C1 segment of cervical spinal cord (tissue), 14 donors: ENCODE results near the gene SPINDOC.
"Not testable (repeated sequence)": the region's sequence is repeated elsewhere in the genome, so short reads cannot be mapped to it uniquely, and the experiment has no call there.

Experiments used
- DNase-seq, 14 donors: peaks; one replicate each; lab custom pipeline; 2025; lab: John Stamatoyannopoulos, UW

Gene SPINDOC

GRCh38 chr11:63813035-63813562, at the start of gene SPINDOC:
Gene SPINDOC, plus strand, starts transcription at chr11:63813456. Its CDS starts 231 bp downstream, at chr11:63813687.
- peak in 13 of 14 donors; percentile 42 to 88 (median 67) for DNase-seq

- DNase-seq = peak in 2 of 14 donors; percentile 12 to 59
These were observed 49.5 kb upstream of the SPINDOC start for GRCh38 chr11:63763496-63764339.

- DNase-seq = no peak
These were observed 48.9 kb upstream of the SPINDOC start for GRCh38 chr11:63764340-63764678.

- no peak for DNase-seq
These were observed 48.3 kb upstream of the SPINDOC start for GRCh38 chr11:63764679-63765647.

- no peak for DNase-seq
These were observed 47.5 kb upstream of the SPINDOC start for GRCh38 chr11:63765688-63766241.

- peak in 3 of 14 donors; percentile 19 to 53 (median 45) for DNase-seq
These were observed 46.6 kb upstream of the SPINDOC start for GRCh38 chr11:63766531-63767235.

GRCh38 chr11:63767267-63767564, 46.0 kb upstream of the SPINDOC start:
- DNase-seq = no peak

GRCh38 chr11:63767565-63768236, 45.6 kb upstream of the SPINDOC start:
- peak in 10 of 14 donors; percentile 24 to 85 (median 48) for DNase-seq

- peak in 6 of 14 donors; percentile 30 to 75 (median 48) for DNase-seq
These were observed 44.8 kb upstream of the SPINDOC start, which contains the start of gene ZFTA for GRCh38 chr11:63768237-63769041. Gene ZFTA, minus strand, starts transcription at chr11:63768775. Its CDS starts 153 bp downstream, at chr11:63768622.

- peak in 2 of 14 donors; percentile 56 to 59 for DNase-seq
These were observed 44.1 kb upstream of the SPINDOC start for GRCh38 chr11:63769042-63769713.

- DNase-seq = peak in 2 of 14 donors; percentile 16 to 24
These were observed 43.4 kb upstream of the SPINDOC start for GRCh38 chr11:63769714-63770455.

- DNase-seq = no peak
These were observed 42.5 kb upstream of the SPINDOC start for GRCh38 chr11:63770763-63771162.

- DNase-seq = not testable (repeated sequence)
These were observed 41.4 kb upstream of the SPINDOC start for GRCh38 chr11:63771741-63772318.

GRCh38 chr11:63775191-63775590, 38.1 kb upstream of the SPINDOC start:
- DNase-seq = no peak

- DNase-seq = no peak
These were observed 34.2 kb upstream of the SPINDOC start for GRCh38 chr11:63779039-63779438.

- no peak for DNase-seq
These were observed 30.5 kb upstream of the SPINDOC start for GRCh38 chr11:63782749-63783148.

- no peak for DNase-seq
These were observed 29.2 kb upstream of the SPINDOC start for GRCh38 chr11:63783925-63784592.
